HFF-Myc (cell line): ENCODE results near the gene SORL1.

Experiments
- DNase-seq: peaks from one replicate; pipeline ENCODE4 v3.0.0-alpha.2; 2011; ENCODE audit warnings: low read depth; ENCODE audit errors: extremely low read depth
- H3K4me3 ChIP-seq: replicated peaks from 2 replicates; pipeline ENCODE4 v1.5.1; 2011; ENCODE audit warnings: low read depth, mild to moderate bottlenecking, control low read depth, low read length
- CTCF ChIP-seq: IDR thresholded peaks from 2 replicates; pipeline ENCODE4 v1.5.1; 2012; ENCODE audit warnings: mild to moderate bottlenecking, low read depth, low read length, control low read depth; ENCODE audit errors: missing control alignments

The SORL1 gene

GRCh38 chr11:121550247-121551030, 98.3 kb downstream of the SORL1 start:
- DNase-seq: no peak
- TF ChIP-seq CTCF: no peak
- no peak overlapping the region for H3K4me3 ChIP-seq

- TF ChIP-seq CTCF: no peak
- DNase-seq: no peak
- no peak overlapping the region for H3K4me3 ChIP-seq
These were observed 99.3 kb downstream of the SORL1 start for GRCh38 chr11:121551463-121551862.

- no peak for TF ChIP-seq CTCF
- DNase-seq: no peak
- no peak overlapping the region for H3K4me3 ChIP-seq
These were observed 100.0 kb downstream of the SORL1 start for GRCh38 chr11:121552154-121552553.

- no peak for DNase-seq
- no peak overlapping the region for H3K4me3 ChIP-seq
- TF ChIP-seq CTCF: no peak
These were observed 100.5 kb downstream of the SORL1 start for GRCh38 chr11:121552644-121553043.

- TF ChIP-seq CTCF: no peak
- H3K4me3 ChIP-seq: no peak overlapping the region
- DNase-seq: no peak
These were observed 101.3 kb downstream of the SORL1 start for GRCh38 chr11:121553389-121553788.

GRCh38 chr11:121553806-121554205, 101.7 kb downstream of the SORL1 start:
- no peak for DNase-seq
- H3K4me3 ChIP-seq: no peak overlapping the region
- no peak for TF ChIP-seq CTCF

- no peak for DNase-seq
- no peak overlapping the region for H3K4me3 ChIP-seq
- no peak for TF ChIP-seq CTCF
These were observed 102.4 kb downstream of the SORL1 start for GRCh38 chr11:121554552-121554951.
